Renal pelvis (tissue), 12 donors: ENCODE data around the gene NLGN1. TPM values are rescaled to one million over a fixed set of nuclear protein-coding genes. Genes with fewer than 3 reads are reported as not detected.
"Not testable (repeated sequence)": the region's sequence is repeated elsewhere in the genome, so short reads cannot be mapped to it uniquely, and the experiment has no call there.

Experiments
- DNase-seq: peaks from one replicate; pipeline ENCODE4 v3.0.0-alpha.2; 2013
- long read RNA-seq, 16 experiments: transcript quantifications; one replicate each; lab custom pipeline, GENCODE V29; 2026
- polyA plus RNA-seq, 3 donors: library from polyadenylated mRNA; unstranded; fragments of 120-200 nt; gene quantifications; one replicate each; pipeline ENCODE4 v1.2.1, GENCODE V29; 2013; ENCODE audit not compliant: insufficient read length in 3 of 3

NLGN1 gene
- polyA plus RNA-seq = 1 to 10 TPM; 1.5 to 2.2 (median 2.1) TPM
- long read RNA-seq, donor 1 = 0 reads
- long read RNA-seq, donor 2, partial matches to known transcripts = 0 of 1 reads
- long read RNA-seq, donor 2, other reads (novel, unspliced or antisense) = 0 of 1 reads
- long read RNA-seq, donor 3, partial matches to known transcripts = 0 of 2 reads
- long read RNA-seq, donor 3, other reads (novel, unspliced or antisense) = 0 of 2 reads
- long read RNA-seq, donor 4 = 0 reads
- long read RNA-seq, donor 5 = 0 reads
- long read RNA-seq, donor 6 = 0 reads
- long read RNA-seq, donor 7, partial matches to known transcripts = 0 of 2 reads
- long read RNA-seq, donor 7, other reads (novel, unspliced or antisense) = 0 of 2 reads
- long read RNA-seq, donor 8 = 0 reads
- long read RNA-seq, donor 9 = 0 reads
- long read RNA-seq, donor 10 = 0 reads
- long read RNA-seq, donor 11, partial matches to known transcripts = 0 of 1 reads
- long read RNA-seq, donor 11, other reads (novel, unspliced or antisense) = 0 of 1 reads
- long read RNA-seq, donor 12, partial matches to known transcripts = 0 of 1 reads
- long read RNA-seq, donor 12, other reads (novel, unspliced or antisense) = 0 of 1 reads
- long read RNA-seq, donor 13 = 0 reads
- long read RNA-seq, donor 14 = 0 reads
- long read RNA-seq, donor 15, partial matches to known transcripts = 0 of 1 reads
- long read RNA-seq, donor 15, other reads (novel, unspliced or antisense) = 0 of 1 reads
- long read RNA-seq, donor 16, partial matches to known transcripts = 0 of 2 reads
- long read RNA-seq, donor 16, other reads (novel, unspliced or antisense) = 0 of 2 reads

- peak; percentile 71 for DNase-seq
These were observed at the start of gene NLGN1 for GRCh38 chr3:173397161-173398110. Gene NLGN1 (plus strand): TSS chr3:173397744.

GRCh38 chr3:173351886-173352285 is 45.7 kb upstream of the NLGN1 start:
- DNase-seq = no peak

- DNase-seq = not testable (repeated sequence)
These were observed 44.4 kb upstream of the NLGN1 start for GRCh38 chr3:173353137-173353536.

- DNase-seq = no peak
These were observed 43.4 kb upstream of the NLGN1 start for GRCh38 chr3:173354124-173354523.

GRCh38 chr3:173371848-173372487 is 25.6 kb upstream of the NLGN1 start:
- no peak for DNase-seq

GRCh38 chr3:173380681-173381080 is 16.9 kb upstream of the NLGN1 start:
- no peak for DNase-seq

- DNase-seq = not testable (repeated sequence)
These were observed 15.6 kb upstream of the NLGN1 start for GRCh38 chr3:173381936-173382335.

- no peak for DNase-seq
These were observed 2.5 kb upstream of the NLGN1 start for GRCh38 chr3:173395073-173395411.

GRCh38 chr3:173395412-173396181 is 1.9 kb upstream of the NLGN1 start:
- DNase-seq = peak; percentile 72

- peak; percentile 9 for DNase-seq
These were observed 1.1 kb upstream of the NLGN1 start for GRCh38 chr3:173396191-173397041.

- DNase-seq = no peak
These were observed 551 bp downstream of the NLGN1 start for GRCh38 chr3:173398111-173398479.

GRCh38 chr3:173399044-173399443 is 1.5 kb downstream of the NLGN1 start:
- peak; percentile 8 for DNase-seq

GRCh38 chr3:173401369-173401768 is 3.8 kb downstream of the NLGN1 start:
- DNase-seq = no peak

GRCh38 chr3:173402656-173403055 is 5.1 kb downstream of the NLGN1 start:
- no peak for DNase-seq

- no peak for DNase-seq
These were observed 5.8 kb downstream of the NLGN1 start for GRCh38 chr3:173403376-173403775.

- no peak for DNase-seq
These were observed 6.6 kb downstream of the NLGN1 start for GRCh38 chr3:173404156-173404555.

GRCh38 chr3:173410436-173410835 is 12.9 kb downstream of the NLGN1 start:
- no peak for DNase-seq

- no peak for DNase-seq
These were observed 13.3 kb downstream of the NLGN1 start for GRCh38 chr3:173410849-173411248.

GRCh38 chr3:173411375-173411973 is 13.9 kb downstream of the NLGN1 start:
- DNase-seq = peak; percentile 21
